Activated CD4-positive, CD25-positive, alpha-beta regulatory T cell treated with anti-CD3 and anti-CD28 coated beads, Interleukin-2, amount 50 U/mL, for 72 hours (primary cell): ENCODE data around the gene FGF11.

Source experiments
- DNase-seq: peaks from one replicate; pipeline ENCODE4 v3.0.0; 2021

The FGF11 gene

GRCh38 chr17:7439462-7440112 lies at the start of gene FGF11:
Gene FGF11 (plus strand): TSS chr17:7439512. CDS start chr17:7439621, 109 bp downstream.
- DNase-seq = no peak

- DNase-seq = no peak
Observed at GRCh38 chr17:7389924-7390910, 49.1 kb upstream of the FGF11 start.

DNA sequence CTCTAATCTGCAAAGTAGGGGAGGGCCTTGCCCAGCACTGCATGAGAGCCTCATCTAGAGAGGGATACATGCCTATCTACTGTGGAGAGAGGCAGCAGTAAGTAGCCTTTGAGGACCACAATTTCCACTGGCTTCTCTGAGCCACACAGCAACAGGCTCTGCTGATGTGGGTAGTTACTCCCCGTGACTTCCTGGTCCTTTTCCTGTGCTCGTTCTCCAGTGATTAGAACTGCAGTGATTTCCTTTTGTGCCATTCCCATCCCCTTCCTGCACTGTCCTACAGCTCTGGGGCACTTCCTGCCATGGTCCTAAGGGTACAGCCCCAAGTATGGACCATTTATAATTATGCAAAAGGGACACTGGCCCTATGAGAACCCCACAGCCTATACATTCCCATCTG lies 48.0 kb upstream of the FGF11 start:
- DNase-seq = no peak

DNA sequence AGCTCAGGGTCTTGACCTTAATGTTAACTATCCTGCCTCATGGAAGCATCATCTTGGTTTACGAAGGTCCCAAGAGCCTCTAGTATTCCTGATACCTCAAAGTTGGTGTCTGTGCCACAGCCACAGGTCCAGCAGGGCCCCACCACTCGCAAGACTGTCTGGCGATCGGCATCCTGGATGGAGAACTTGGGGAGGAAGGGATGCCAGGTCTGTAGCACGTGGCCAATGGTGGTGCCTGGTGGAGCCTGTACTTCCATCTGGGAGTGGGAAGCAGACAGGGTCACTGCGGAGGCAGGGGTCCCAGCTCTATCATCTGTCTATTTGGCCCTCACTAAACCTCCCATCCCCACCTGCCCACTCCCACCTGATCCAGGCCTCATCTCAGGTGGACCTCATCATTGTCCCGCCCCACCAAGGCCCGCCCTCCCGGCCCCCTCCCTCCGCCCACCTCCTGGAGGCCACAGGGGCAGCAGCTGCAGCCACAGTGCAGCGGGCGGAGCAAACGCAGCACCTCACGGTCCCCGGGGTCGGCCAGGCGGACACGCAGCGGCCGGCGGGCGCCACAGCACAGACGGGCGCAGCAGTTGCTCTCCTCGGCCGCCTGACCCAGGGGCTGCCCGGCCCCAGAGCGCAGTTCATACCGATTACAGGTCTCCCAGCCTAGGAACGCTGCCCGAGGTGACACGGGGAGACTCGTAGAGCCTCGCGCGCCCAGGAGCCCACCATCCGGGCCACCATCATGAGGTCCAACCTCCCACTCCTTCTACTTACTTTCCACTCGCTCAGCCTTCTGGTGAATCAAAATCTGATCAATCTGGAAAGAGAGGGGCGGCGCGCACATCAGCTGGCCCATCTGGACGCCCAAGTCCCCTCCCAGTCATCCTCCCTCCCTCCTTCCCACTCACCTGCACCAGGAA lies 46.4 kb upstream of the FGF11 start:
- no peak for DNase-seq

- DNase-seq = no peak
Observed at GRCh38 chr17:7393613-7394451, 45.5 kb upstream of the FGF11 start.

DNA sequence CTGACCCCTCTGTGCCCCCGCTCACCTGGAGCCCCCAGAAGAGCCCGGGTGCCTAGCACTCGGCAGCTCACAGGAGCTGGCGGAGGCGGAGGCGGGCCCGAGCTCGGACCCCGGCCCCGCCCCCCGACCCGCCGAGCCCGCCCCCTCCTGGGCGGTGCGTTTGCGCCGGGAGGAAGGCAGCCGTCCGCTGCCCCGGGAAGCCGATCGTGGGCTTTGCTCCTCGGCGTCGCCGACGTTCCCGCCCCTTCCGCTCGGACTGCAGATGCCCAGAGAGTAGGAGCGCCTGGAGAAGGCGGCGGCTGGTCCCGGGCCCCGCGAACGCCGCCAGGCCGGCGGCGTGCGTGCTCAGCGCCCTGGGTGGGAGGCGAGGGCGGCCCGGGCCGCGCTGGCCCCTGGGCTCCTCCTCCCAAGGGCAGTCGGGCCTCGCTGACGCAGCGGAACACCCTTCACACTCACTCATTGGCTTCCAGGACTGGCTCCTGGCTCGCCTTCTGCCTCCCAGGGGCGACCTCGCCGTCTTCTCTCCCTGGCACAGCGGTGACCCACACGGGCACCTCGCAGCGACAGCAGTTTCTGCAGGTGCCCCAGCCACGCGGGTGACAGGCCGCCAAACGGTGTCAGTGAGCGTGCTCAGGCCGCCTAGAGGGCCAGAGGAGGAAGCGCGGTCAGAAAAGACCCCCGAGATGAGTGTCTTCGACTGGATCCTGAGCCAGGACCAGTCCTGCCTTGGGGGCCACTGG lies 44.7 kb upstream of the FGF11 start, which contains the start of gene PLSCR3:
PLSCR3 (minus strand) TSS at position 74 of the 740 bp plus-strand sequence. CDS start 415 bp downstream, outside the sequence.
- DNase-seq = peak; percentile 88

- DNase-seq = no peak
Observed at GRCh38 chr17:7396147-7396546, 43.2 kb upstream of the FGF11 start.

DNA sequence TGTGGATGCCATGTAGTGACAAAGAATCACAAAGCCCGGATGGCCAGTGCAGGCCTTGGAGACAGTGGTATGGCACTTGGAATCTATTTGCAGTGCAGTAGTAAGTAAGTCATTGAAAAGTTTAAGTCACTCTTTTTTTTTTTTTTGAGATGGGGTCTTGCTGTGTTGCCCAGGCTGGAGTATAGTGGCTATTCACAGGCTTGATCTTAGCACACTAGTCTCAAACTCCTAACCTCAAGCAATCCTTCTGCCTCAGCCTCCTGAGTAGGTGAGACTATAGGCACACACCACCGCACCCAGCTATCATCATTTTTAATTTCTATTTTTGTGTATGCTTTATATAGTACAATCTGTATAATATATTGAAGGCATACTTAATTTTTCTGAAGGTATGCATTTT lies 40.7 kb upstream of the FGF11 start:
- DNase-seq = no peak

GRCh38 chr17:7403043-7403726 lies 36.1 kb upstream of the FGF11 start:
- DNase-seq = no peak

DNA sequence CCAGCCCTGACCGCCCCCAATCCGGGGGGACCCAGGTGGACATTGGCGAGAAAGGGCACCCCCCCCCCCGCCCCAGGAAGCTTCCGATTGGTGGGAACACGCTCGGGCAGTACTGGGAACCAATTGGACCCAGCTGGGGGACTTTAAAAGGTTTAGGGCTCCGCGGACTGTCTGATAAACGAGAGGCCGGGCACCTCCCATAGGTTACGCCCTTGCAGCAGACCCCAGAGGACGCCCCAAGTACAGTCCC lies 35.7 kb upstream of the FGF11 start:
- no peak for DNase-seq

- peak; percentile 90 for DNase-seq
Observed at GRCh38 chr17:7403977-7404736, 35.2 kb upstream of the FGF11 start, which contains the start of gene TMEM256. Gene TMEM256 (minus strand): TSS chr17:7404097. CDS start chr17:7404084, 13 bp downstream.

DNA sequence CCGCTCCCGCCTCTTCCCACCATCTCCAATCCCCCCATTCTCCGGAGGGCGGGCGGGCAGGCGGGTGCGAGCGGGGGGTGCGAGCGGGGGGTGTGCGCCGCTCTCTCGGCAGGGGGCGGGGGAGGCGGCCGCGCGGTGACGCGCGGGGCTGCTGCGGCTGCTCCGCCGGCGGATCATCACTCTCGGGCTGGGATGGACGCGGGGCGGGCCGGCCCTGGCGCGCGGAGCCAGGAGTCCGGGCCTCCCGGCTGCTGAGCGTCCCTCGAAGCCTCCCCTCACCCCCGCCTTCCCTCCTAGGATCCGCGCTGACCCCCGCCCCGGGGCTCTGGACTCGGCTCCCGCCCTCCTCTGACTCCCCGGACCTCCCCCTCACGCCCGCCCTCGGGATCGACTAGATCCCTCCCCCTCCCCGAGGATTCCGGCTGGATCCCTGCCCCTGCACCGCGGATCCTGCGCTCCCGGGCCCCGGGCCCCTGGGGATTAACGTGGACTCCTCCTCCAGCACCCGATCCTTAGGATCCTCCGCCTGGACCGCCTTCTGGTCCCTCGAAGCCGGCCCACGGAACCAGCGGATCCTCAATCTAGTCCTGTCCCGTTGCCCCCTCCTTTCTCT lies 34.5 kb upstream of the FGF11 start:
- DNase-seq = peak; percentile 48

DNA sequence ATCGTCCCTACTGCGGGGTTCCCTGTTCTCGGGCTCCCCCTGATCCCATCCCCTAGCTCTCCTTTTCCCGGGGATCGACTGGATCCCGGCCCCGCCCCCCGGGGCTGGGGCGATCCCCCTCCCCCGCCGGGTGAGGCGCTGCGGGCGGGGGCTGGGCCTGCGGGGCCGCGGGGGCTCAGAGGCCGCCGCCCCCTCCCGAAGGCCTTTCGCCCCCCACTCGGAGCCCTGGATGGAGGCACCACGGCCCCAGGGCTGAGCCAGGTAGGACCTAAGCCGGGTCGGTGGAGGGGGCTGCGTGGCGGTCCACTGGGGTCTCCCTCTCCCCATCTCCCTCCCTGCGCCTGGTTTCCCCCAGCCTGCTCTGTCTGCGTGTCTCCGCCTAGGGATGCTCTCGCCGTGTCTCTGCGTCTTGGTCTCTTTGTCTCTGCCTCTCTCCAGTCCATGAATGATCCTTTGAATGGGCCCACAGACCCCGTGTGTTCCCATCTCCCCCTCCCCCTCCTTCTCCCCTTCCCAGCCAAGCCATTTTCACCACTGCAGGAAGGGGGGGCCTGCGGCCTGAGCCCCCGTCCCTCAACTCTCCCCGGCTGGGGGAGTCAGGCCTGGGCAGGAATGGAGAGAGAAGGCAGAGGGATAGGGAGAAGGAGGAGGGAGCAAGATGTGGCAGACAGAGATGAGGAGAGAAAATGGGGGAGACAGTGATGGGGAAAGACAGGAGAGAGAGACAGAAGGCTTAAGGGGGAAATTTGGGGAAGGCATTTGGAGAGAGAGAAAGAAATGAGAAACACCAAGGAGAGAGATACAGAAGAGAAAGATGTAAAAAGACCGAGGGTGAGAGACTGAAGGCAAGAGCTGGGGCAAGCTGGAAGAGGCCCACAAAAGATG lies 33.7 kb upstream of the FGF11 start:
- no peak for DNase-seq

DNA sequence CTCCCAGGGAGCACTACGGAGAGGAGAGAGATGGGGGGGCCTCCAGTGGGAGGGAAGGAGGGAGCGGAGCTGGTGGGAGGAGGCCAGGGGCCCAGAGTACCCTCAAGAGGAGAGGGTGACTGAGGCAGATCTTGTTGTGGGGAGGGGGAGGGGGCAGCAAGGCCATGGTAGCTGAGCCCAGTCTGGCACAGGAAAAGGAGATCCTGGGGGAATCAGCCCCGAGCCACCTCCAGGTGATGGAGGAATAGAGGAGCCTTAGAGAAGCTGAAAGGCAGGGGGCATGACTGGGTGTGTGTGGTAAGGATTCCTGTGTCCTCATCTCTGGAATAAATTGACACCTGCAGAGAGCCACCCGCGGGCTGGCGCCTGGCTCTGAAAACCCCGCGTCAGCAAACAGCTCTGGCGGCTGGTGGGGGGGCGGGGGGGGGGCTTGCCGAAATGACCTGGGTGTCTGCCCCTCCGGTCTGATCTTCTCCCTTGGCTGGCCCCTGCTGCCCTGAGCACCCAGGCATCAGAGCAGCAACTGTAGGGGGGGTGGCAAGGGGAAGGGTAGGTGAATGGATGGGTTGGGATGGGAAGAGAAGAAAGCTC lies 33.0 kb upstream of the FGF11 start:
- no peak for DNase-seq

DNA sequence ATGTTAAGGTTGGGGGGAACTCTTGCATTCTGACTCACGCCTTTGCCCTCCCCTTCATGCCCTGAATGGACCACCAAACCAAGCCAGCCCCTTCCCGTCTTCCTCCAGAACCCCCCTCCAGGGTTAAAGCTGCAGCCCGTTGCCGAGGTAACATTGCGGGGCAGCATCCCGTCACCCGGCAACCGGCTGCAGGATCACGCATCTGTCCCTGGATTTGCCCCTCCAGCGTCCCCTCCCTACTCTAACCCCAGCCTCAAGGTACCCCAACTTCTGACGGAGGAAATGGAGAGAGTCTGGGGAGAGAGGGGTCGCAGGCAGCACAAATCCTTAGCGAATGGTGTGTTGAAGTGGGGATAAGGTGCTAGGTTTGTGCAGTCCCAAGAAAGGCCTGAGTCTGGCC lies 32.2 kb upstream of the FGF11 start:
- DNase-seq = no peak

DNA sequence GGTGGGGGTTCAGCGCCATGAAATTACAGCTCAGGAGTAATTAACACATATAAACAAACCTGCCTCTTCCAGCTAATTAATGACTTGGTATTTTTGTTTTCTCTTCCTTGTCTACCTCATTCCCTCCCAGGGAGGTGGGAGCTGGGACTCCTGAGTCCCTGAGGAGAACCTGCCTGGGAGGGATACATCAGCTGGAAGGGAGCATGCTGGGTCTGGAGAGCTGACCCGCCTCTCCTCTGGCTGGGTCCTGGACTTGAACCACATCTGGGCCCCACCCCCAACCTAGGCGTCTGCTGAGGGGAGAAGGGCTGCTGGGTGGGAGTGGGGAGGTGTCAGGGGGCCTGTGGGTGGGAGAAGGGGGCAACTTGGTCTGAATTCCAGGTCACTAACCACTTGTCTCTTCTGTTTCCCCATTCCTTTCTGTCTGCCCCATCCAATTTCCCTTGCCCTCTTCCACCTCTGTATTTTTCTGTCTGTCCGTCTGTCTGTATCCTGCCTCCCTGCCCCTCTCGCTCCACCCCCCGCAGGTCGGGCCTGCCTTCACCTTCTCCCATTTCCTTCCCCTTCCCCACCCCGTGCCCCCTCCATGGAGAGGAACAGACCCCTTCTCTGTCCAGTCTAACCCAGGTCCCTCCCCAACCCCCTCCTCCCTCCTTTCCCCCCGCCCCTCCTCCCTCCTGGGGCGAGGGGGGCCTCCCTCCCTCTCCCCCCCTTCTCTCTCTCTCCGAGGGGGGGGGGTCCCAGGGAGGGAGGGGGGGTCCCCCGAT lies 31.6 kb upstream of the FGF11 start, which contains the start of gene NLGN2:
NLGN2 (plus strand) TSS at position 361 of the 767 bp plus-strand sequence. CDS start 411 bp downstream, outside the sequence.
- DNase-seq = no peak

- DNase-seq = no peak
Observed at GRCh38 chr17:7408252-7408727, 31.0 kb upstream of the FGF11 start.
